GM18498 (cell line): ENCODE measurements around the gene LCOR.
"Not testable (repeated sequence)": the region's sequence is repeated elsewhere in the genome, so short reads cannot be mapped to it uniquely, and the experiment has no call there.

ENCODE experiments used
- ATAC-seq: cut with Tn5 transposase; IDR thresholded peaks from one replicate; pipeline ENCODE4 v1.9.1; 2021; ENCODE audit warnings: mild to moderate bottlenecking, moderate library complexity; ENCODE audit not compliant: unreplicated experiment

The LCOR gene

GRCh38 chr10:96838529-96838928 is 6.4 kb downstream of the LCOR start:
- ATAC-seq, result no peak

GRCh38 chr10:96840841-96841518 is 8.9 kb downstream of the LCOR start:
- no peak for ATAC-seq

- no peak for ATAC-seq
Measured at GRCh38 chr10:96842896-96843723, 11.0 kb downstream of the LCOR start.

GRCh38 chr10:96843823-96844222 is 11.7 kb downstream of the LCOR start:
- no peak for ATAC-seq

- no peak for ATAC-seq
Measured at GRCh38 chr10:96846395-96846794, 14.3 kb downstream of the LCOR start.

- ATAC-seq, result no peak
Measured at GRCh38 chr10:96846926-96847325, 14.8 kb downstream of the LCOR start.

GRCh38 chr10:96847356-96847755 is 15.3 kb downstream of the LCOR start:
- ATAC-seq, result not testable (repeated sequence)

- no peak for ATAC-seq
Measured at GRCh38 chr10:96850113-96850512, 18.0 kb downstream of the LCOR start.

GRCh38 chr10:96850825-96851224 is 18.7 kb downstream of the LCOR start:
- ATAC-seq, result no peak

GRCh38 chr10:96851281-96851680 is 19.2 kb downstream of the LCOR start:
- ATAC-seq, result no peak

- ATAC-seq, result no peak
Measured at GRCh38 chr10:96856317-96856716, 24.2 kb downstream of the LCOR start.

- ATAC-seq, result no peak
Measured at GRCh38 chr10:96857301-96858012, 25.4 kb downstream of the LCOR start.

GRCh38 chr10:96858038-96858705 is 26.1 kb downstream of the LCOR start:
- no peak for ATAC-seq

- no peak for ATAC-seq
Measured at GRCh38 chr10:96858706-96859050, 26.6 kb downstream of the LCOR start.

- peak; percentile 49 for ATAC-seq
Measured at GRCh38 chr10:96860631-96861277, 28.7 kb downstream of the LCOR start.

GRCh38 chr10:96863922-96864543 is 31.9 kb downstream of the LCOR start:
- peak; percentile 56 for ATAC-seq

- ATAC-seq, result no peak
Measured at GRCh38 chr10:96873086-96873485, 41.0 kb downstream of the LCOR start.

GRCh38 chr10:96873756-96874467 is 41.8 kb downstream of the LCOR start:
- ATAC-seq, result no peak

- ATAC-seq, result no peak
Measured at GRCh38 chr10:96878057-96878456, 46.0 kb downstream of the LCOR start.

- no peak for ATAC-seq
Measured at GRCh38 chr10:96880575-96880974, 48.5 kb downstream of the LCOR start.
